NB4 (cell line): ENCODE results near the gene COL5A1.

Experiments
- POLR2A ChIP-seq: IDR thresholded peaks from 2 replicates; pipeline ENCODE4 v1.6.1; 2011; ENCODE audit warnings: mild to moderate bottlenecking; ENCODE audit not compliant: insufficient read length; ENCODE audit errors: extremely low read depth
- TF ChIP-seq, protein P1 (sequence below): IDR thresholded peaks from one replicate; pipeline ENCODE4 v1.5.1; 2012; ENCODE audit warnings: low read depth, low read length

DNA sequence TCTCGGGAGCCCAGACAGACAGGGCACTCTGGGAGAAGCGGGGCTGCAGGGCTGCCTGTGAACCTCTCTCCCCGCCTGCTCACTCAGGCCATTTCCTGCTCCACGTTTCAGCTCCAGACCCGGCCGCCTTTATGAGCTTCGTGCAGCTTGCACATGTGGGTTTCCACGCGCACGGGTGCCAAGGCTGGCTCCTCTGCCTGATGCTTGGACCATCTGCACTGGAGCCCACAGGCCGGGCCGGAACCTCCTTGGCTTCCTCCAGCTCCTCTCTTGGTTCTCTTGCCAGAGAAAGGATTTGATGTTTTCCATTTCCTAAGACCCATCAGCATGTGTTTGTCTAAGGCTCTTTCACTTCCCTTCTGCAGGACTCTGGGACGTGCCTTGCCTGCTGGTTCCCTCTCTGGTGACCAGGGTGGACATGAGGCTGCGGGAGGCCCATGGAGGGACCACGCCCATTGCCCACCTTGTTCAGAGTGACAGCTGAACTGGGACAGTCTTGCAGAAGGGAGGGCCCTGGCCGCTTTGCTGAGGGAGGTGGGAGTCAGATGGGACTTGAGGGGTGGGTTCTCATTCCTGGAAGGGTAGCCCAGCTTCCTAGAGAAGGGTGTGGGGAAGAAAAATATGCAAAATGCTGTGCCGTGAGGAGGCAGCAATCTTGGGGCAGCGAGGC is 23.3 kb upstream of the COL5A1 start:
- TF ChIP-seq, protein P1, sequence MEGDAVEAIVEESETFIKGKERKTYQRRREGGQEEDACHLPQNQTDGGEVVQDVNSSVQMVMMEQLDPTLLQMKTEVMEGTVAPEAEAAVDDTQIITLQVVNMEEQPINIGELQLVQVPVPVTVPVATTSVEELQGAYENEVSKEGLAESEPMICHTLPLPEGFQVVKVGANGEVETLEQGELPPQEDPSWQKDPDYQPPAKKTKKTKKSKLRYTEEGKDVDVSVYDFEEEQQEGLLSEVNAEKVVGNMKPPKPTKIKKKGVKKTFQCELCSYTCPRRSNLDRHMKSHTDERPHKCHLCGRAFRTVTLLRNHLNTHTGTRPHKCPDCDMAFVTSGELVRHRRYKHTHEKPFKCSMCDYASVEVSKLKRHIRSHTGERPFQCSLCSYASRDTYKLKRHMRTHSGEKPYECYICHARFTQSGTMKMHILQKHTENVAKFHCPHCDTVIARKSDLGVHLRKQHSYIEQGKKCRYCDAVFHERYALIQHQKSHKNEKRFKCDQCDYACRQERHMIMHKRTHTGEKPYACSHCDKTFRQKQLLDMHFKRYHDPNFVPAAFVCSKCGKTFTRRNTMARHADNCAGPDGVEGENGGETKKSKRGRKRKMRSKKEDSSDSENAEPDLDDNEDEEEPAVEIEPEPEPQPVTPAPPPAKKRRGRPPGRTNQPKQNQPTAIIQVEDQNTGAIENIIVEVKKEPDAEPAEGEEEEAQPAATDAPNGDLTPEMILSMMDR = no peak
- TF ChIP-seq POLR2A = no peak
